ENCODE data around the gene KDM6A. TPM values are rescaled to one million over a fixed set of nuclear protein-coding genes. Genes with fewer than 3 reads are reported as not detected.

KDM6A gene
- total RNA-seq, 6 experiments from 2014 or later, result 7.1 to 20.9 (median 15.7) TPM

- ATAC-seq (no peak), DNase-seq (no peak)
- Histone ChIP-seq H3K4me1 (no peaks in the 10 kb centered on the region), H3K9me3 (no peaks in the 10 kb centered on the region), H3K4me3 (no peak overlapping the region), H3K27ac (no peak overlapping the region), H3K27me3 (no peaks in the 10 kb centered on the region), H3K36me3 (no peaks in the 10 kb centered on the region)
- TF ChIP-seq CTCF (IDR thresholded peaks at IDR 0.05) (no peak), POLR2A (IDR thresholded peaks at IDR 0.05) (no peak)
- WGBS (ENCODE audit: insufficient coverage, low coverage, low lambda C conversion rate, missing lambda C conversion rate), result 100% methylated on average over 1 of the region's 1 CpG
- intact Hi-C loops (cut with DNase I), result no loop called here
These were observed 94.2 kb downstream of the KDM6A start for GRCh38 chrX:44967221-44967620.

- Histone ChIP-seq H3K4me1 (no peaks in the 10 kb centered on the region), H3K36me3 (no peaks in the 10 kb centered on the region), H3K4me3 (no peak overlapping the region), H3K27ac (no peak overlapping the region), H3K9me3 (no peaks in the 10 kb centered on the region), H3K27me3 (no peaks in the 10 kb centered on the region)
- TF ChIP-seq POLR2A (IDR thresholded peaks at IDR 0.05) (no peak), CTCF (IDR thresholded peaks at IDR 0.05) (no peak)
- peak in 1 of 4 donors; percentile 35 for ATAC-seq
- intact Hi-C loops (cut with DNase I), result no loop called here
- DNase-seq, result no peak
- WGBS (ENCODE audit: insufficient coverage, low coverage, low lambda C conversion rate, missing lambda C conversion rate), result 31% methylated on average over 3 of the region's 3 CpGs
These were observed 97.7 kb downstream of the KDM6A start for GRCh38 chrX:44970709-44971108.

DNA sequence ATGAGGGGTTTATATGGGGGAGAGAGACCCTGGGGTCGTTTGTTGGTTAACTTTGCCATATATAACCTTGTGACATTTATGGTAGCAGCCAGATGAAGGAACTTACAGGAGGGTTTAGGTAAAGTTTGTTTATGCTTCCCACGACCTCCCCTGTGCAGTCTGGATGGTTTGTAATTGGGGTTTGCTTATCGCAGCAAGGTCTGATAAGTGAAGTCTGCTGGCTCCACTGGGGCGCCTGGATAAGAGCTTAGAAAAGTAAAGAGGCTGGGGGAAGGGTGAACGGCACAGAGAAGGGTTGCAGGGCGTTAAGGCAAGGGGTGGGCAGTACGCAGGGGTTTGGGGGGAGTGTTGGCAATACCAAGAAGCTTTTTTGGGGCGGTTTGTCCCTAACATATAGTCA, 98.7 kb downstream of the KDM6A start:
- no peak for DNase-seq

DNA sequence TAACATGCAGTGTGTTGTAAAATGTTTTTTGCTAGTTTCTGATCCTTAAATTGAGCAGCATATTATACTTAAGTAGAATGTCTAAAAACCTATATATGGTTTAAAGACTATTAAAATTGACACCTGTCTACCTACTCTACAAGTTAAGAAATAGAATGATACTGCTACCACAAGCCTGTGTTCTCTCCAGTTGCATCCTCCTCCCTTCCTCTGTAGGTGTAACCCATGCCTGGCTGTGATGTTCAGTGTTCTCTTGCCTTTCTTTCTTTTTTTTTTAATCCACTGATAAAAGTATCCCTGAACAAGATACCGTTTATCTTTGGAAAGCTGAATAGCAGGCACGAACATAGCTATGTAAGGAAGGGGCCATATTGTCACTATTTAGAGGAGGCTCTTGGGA, 99.1 kb downstream of the KDM6A start:
- Histone ChIP-seq H3K4me1 (no peaks in the 10 kb centered on the region), H3K9me3 (no peaks in the 10 kb centered on the region), H3K27me3 (no peaks in the 10 kb centered on the region), H3K36me3 (no peaks in the 10 kb centered on the region), H3K4me3 (no peak overlapping the region), H3K27ac (no peak overlapping the region)
- WGBS (ENCODE audit: insufficient coverage, low coverage, low lambda C conversion rate, missing lambda C conversion rate), result 72% methylated on average over 2 of the region's 2 CpGs
- DNase-seq, result no peak
- ATAC-seq, result no peak
- no peak for TF ChIP-seq CTCF (IDR thresholded peaks at IDR 0.05)
- no peak for TF ChIP-seq POLR2A (IDR thresholded peaks at IDR 0.05)
- intact Hi-C loops (cut with DNase I), result no loop called here

More for the DNA sequence above, 98.7 kb downstream of the KDM6A start:
- no peak for ATAC-seq
- TF ChIP-seq CTCF (IDR thresholded peaks at IDR 0.05) (no peak), POLR2A (IDR thresholded peaks at IDR 0.05) (no peak)
- no peak overlapping the region for H3K4me3 ChIP-seq
- H3K9me3 ChIP-seq, result no peaks in the 10 kb centered on the region
- intact Hi-C loops (cut with DNase I), result no loop called here
- H3K27me3 ChIP-seq, result no peaks in the 10 kb centered on the region
- no peak overlapping the region for H3K27ac ChIP-seq
- WGBS (ENCODE audit: insufficient coverage, low coverage, low lambda C conversion rate, missing lambda C conversion rate), result 59% methylated on average over 7 of the region's 8 CpGs
- no peaks in the 10 kb centered on the region for H3K4me1 ChIP-seq
- no peaks in the 10 kb centered on the region for H3K36me3 ChIP-seq

GRCh38 chrX:44973420-44973932, 100.5 kb downstream of the KDM6A start:
- 96% methylated on average over 5 of the region's 5 CpGs for WGBS (ENCODE audit: insufficient coverage, low coverage, low lambda C conversion rate, missing lambda C conversion rate)
- no peak for ATAC-seq
- intact Hi-C loops (cut with DNase I), result no loop called here

More at GRCh38 chrX:44973420-44973932, 100.5 kb downstream of the KDM6A start:
- Histone ChIP-seq H3K4me1 (no peaks in the 10 kb centered on the region), H3K27ac (no peak overlapping the region), H3K4me3 (no peak overlapping the region), H3K27me3 (no peaks in the 10 kb centered on the region), H3K36me3 (no peaks in the 10 kb centered on the region), H3K9me3 (no peaks in the 10 kb centered on the region)
- no peak for DNase-seq
- TF ChIP-seq POLR2A (IDR thresholded peaks at IDR 0.05), result no peak
- no peak for TF ChIP-seq CTCF (IDR thresholded peaks at IDR 0.05)

Measured in right lobe of liver (tissue), 6 donors.